GM20431 (cell line): ENCODE data around the gene MLC1.

Experiments
- in situ Hi-C: fragments of 300-500 bp; cut with MseI, MboI; formaldehyde crosslinking; loops from one replicate; pipeline ENCODE4 v1.15.0; 2020; ENCODE audit warnings: low sequenced_read_pairs; ENCODE audit not compliant: unreplicated experiment

The MLC1 gene

GRCh38 chr22:50025993-50026392 lies 59.2 kb downstream of the MLC1 start:
- in situ Hi-C loops: no loop called here

- in situ Hi-C loops: no loop called here
Observed at GRCh38 chr22:50022171-50022819, 62.9 kb downstream of the MLC1 start.

- in situ Hi-C loops: no loop called here
Observed at GRCh38 chr22:50020606-50021005, 64.6 kb downstream of the MLC1 start.

GRCh38 chr22:50019316-50019715 lies 65.9 kb downstream of the MLC1 start:
- in situ Hi-C loops: no loop called here

- in situ Hi-C loops: no loop called here
Observed at GRCh38 chr22:50018608-50019285, 66.5 kb downstream of the MLC1 start.

- in situ Hi-C loops: no loop called here
Observed at GRCh38 chr22:50017701-50018224, 67.5 kb downstream of the MLC1 start.

- in situ Hi-C loops: no loop called here
Observed at GRCh38 chr22:50016988-50017700, 68.1 kb downstream of the MLC1 start.

GRCh38 chr22:50016308-50016987 lies 68.8 kb downstream of the MLC1 start:
- in situ Hi-C loops: no loop called here

GRCh38 chr22:50015451-50016307 lies 69.5 kb downstream of the MLC1 start:
- in situ Hi-C loops: no loop called here

- in situ Hi-C loops: no loop called here
Observed at GRCh38 chr22:50014655-50015401, 70.4 kb downstream of the MLC1 start.

- in situ Hi-C loops: no loop called here
Observed at GRCh38 chr22:50014053-50014501, 71.1 kb downstream of the MLC1 start.

GRCh38 chr22:50012211-50013181 lies 72.7 kb downstream of the MLC1 start, which contains the start of gene IL17REL:
IL17REL (minus strand) TSS chr22:50012765; CDS start chr22:50012646, 119 bp downstream.
- in situ Hi-C loops: no loop called here

GRCh38 chr22:50011447-50012210 lies 73.6 kb downstream of the MLC1 start:
- in situ Hi-C loops: no loop called here

GRCh38 chr22:50010676-50011446 lies 74.4 kb downstream of the MLC1 start:
- in situ Hi-C loops: no loop called here

- in situ Hi-C loops: no loop called here
Observed at GRCh38 chr22:50009765-50010675, 75.2 kb downstream of the MLC1 start.
